ENCODE results near the gene PLXNB2.
A peak's percentile ranks its signal among the peaks of the same experiment; 100 is the strongest.
"Not testable (repeated sequence)": the region's sequence is repeated elsewhere in the genome, so short reads cannot be mapped to it uniquely, and the experiment has no call there.

Gene PLXNB2

DNA sequence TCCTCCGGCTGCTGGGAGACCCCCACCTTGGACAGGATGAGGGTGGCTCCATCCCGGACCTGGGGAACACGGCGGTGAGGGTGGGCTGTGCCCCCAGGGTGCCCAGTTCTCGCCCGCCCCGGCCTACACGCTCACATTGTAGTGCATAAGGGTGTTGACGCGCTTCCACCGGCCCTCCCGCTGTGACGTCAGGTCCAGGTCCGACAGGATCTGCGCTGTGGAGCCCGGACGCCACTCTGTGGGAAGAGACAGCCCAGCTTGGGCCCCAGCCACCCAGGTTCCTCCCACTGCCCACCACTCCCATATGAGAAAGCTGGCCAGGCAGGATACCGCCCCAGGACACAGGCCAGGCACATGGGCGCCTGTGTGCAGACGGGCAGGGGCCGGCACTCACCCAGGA, 29.0 kb downstream of the PLXNB2 start:
- no peak for DNase-seq (ENCODE audit: low spot score)

- DNase-seq (ENCODE audit: low spot score) = no peak
These were observed 29.7 kb downstream of the PLXNB2 start for GRCh38 chr22:50277761-50278160.

GRCh38 chr22:50276143-50276542, 31.3 kb downstream of the PLXNB2 start:
- peak; percentile 73 for DNase-seq (ENCODE audit: low spot score)

- no peak for DNase-seq (ENCODE audit: low spot score)
These were observed 32.0 kb downstream of the PLXNB2 start for GRCh38 chr22:50275181-50276055.

- no peak for DNase-seq (ENCODE audit: low spot score)
These were observed 32.7 kb downstream of the PLXNB2 start for GRCh38 chr22:50274771-50275170.

DNA sequence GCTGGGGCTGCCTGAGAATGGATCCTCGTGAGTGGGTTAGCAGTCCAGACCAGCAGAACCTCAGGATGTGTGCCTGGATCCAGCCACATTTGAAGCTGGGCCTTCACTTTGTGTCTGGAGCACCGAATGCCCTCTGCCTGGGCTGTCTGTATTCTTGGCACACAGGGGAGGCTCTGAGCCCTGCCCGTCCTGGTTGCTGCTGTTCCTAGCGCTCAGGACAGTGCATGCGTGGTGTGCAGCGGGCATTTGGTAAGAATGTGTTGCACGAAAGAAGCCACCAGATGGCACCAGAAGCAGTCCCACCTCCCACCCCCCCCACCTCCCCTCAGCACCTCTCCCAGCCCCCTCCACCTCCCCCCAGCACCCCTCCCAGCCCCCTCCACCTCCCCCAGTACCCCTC, 33.1 kb downstream of the PLXNB2 start:
- DNase-seq (ENCODE audit: low spot score) = peak; percentile 64

- DNase-seq (ENCODE audit: low spot score) = not testable (repeated sequence)
These were observed 33.7 kb downstream of the PLXNB2 start for GRCh38 chr22:50273781-50274180.

- DNase-seq (ENCODE audit: low spot score) = not testable (repeated sequence)
These were observed 34.1 kb downstream of the PLXNB2 start for GRCh38 chr22:50273352-50273751.

DNA sequence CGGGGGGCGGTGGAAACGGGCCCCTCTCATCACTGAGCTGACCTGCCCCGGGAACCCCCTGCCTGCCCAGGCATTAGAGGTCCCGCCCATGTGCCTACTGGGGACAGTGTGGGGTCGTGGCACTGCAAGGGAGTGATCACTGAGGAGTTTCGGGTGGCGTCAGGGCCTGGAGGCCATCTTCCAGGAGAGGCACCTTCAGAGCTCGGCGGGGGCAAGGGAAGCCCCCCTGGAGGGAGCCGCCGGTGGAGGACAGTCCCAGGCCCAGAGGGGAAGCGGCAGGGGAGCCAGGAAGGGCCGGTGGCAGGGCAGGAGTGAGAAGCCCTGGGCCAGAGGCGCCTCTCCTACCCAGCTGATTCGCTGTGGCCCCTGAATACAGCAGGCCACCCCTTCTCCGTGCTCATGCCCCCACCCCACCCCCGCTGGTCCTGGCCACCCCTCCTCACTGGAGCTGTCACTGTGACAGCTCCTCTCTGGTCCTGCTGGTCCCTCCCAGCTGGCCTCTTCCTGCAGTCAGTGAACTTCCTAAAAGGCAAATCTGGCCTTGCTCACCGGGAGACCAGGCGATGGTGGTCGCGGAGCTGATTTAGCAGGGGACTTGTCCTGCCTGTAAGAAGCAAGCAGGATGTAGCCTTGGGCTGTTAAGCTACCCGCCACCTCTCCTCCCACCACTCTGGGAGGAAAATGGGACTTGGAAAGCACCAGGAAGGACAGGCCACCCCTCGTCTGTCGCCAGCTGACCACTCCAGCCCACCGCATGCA, 35.2 kb downstream of the PLXNB2 start:
- no peak for DNase-seq (ENCODE audit: low spot score)

DNA sequence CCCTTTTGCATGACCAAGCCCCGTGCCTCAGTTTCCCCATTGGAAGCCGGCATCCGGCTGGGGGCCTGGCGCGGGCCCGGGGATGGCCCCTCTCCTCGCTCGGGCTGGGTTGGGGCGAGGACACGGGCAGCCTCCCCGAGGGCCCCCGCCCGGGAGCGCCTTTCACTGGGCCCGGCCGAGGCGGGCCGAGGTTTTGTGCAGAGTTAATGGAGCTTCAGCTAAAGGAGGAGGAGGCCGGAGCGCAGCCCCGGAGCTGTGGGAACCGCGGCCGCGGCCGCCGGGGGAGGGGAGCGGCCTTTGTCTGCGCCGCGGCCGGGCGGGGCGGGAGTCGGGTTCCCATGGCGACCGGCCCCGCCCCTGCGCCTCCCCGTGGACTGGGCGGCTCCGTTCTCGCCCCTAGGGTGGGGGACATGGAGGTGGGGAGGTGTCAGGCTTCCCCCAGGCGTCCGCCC, 35.9 kb downstream of the PLXNB2 start:
- DNase-seq (ENCODE audit: low spot score) = no peak

DNA sequence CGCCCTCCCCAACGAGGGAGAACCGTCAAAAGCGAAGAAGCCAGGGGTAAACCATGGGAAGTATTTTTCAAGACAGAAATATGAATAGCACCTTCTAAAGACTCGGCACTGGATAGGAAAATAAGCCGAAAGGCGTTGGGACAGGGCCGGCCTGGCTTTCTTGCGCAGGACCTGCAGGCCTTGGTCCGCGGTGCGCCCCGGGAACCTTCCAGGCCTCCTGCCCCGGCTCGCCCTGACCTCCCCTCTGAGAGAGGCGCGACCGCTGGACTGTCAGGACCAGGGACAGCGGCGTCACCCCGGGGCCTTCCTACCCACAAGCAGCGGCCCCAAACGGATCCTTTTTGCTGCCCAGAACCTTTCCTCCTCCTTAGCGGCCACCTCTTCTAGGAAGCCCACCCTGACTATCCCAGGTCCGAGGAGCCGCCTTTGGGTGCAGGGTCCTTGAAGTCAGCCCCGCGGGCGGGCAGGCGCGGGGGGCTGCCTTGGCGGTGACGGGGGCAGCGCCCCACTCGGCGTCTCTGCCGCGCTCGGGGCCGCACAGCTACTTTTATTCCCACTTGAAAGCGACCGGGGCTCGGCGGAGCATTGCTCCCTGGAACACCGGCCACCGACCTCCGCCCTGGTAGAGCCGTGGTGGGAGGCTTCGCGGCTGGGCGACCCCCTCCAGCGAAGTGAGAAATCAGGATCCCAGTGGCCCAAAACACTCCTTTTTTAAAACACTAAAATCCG, 36.6 kb downstream of the PLXNB2 start:
- no peak for DNase-seq (ENCODE audit: low spot score)

DNA sequence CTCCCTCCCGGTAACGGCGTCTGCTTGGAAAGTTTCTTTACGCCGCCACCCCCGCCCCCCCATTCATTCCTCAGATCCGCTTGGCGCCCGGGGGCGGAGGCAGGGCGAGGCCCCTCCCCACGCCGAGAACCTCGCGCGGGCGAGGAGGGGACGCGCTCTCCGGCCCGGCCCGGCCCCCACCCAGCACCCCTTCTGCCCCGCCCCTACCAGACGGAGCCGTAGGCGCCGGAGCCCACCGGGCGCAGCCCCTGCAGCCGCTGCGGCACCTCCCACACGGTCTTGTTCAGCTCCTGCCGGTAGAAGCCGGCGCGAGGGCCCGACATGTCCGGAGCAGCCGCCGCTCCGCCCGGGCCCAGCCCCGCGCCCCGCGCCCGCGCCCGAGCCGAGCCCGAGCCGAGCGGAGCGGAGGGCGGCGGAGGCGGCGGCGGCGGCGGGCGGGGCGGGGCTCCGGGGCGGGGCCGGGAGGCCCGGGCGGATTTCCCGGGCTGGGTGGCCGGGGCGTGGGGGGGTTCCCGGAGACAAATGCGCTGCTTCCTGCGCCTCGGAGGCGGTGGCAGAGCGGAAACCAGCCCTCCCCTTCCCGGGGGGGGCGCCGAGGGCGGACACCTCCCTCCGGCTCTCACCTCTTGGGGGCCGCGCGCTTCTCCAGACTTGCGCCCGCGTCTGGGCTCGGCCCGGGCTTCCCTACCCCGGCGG, 37.3 kb downstream of the PLXNB2 start, which contains the start of gene MAPK11:
Gene MAPK11, minus strand, starts transcription at position 411 of the 696 bp plus-strand sequence. Its CDS starts 88 bp downstream, at position 323.
- no peak for DNase-seq (ENCODE audit: low spot score)

GRCh38 chr22:50269573-50269969, 37.9 kb downstream of the PLXNB2 start:
- DNase-seq (ENCODE audit: low spot score) = no peak

DNA sequence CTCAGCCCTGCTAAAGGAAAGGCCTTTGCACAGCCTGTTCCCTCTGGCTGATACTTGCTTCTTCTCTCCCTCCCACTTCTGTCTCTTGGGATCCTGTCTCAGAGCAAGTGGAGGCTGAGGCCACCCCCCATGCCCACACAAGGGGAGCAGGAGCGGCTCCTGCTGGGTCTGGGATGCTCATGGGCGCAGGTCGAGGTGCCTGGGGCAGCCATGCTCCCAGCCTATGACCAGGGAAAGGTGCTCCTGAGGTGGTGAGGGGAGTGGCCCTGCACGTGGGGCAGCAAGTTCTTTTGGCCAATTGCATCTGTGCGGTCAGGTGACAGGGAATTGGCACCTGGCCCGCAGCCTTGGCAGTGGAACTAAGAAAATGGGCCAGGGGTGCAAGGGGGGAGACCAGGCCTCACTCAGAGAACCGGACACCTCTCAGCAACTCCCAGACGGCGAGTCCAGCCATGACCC, 38.8 kb downstream of the PLXNB2 start:
- DNase-seq (ENCODE audit: low spot score) = no peak

DNA sequence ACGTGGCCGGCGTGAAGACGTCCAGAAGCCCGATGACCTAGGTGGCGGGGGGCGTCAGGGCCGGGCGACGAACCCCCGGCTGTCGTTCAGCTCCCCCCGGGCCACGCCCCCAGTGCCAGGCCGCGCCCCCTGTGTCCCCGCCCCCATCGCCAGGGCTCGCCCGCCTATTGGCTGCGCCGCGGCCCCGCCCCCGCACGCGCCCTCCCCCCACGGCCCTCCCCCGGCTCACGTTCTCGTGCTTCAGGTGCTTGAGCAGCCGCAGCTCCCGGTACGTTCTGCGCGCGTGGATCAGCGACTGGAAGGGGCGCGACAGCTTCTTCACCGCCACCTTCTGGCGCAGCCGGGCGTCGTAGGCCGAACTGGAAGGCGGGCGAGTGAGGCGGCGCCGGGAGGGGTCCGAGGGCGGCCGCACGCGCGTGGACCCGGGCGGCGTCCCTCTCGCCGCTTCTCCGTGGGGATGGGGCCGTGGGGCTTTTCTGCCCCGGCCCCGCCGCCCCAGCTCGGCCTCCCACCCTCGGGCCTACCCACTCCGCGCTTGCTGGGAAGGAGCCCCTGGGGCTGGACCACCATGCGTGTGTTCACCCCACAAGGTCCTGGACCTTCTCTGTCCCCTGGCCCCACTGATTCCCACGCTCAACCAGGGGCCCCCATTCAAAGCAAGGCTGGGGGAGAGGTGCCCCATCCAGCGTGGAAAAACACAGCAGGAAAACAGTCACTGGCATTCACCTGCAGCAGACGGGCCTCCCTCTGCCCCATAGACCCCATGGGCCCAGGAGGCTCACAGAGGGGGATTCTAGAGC, 39.7 kb downstream of the PLXNB2 start:
- DNase-seq (ENCODE audit: low spot score) = no peak

DNA sequence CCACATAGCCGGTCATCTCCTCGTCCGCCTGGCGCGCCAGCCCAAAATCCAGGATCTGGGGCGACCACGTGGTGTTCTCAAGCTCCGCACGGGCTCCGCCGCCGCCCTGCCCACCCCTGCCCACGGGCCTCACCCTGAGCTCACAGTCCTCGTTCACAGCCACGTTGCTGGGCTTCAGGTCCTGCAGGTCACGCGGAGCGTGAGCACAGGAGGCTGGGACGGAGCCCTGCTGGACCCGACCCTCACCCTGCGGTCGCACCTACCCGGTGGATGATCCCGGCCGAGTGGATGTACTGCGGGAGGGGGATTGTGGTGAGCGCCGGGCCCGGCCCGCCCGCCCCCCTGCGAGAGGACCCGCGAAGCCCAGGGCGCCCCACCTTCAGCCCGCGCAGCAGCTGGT, 40.5 kb downstream of the PLXNB2 start:
- DNase-seq (ENCODE audit: low spot score) = no peak

- no peak for DNase-seq (ENCODE audit: low spot score)
These were observed 42.3 kb downstream of the PLXNB2 start for GRCh38 chr22:50264946-50265669.

- DNase-seq (ENCODE audit: low spot score) = no peak
These were observed 43.2 kb downstream of the PLXNB2 start for GRCh38 chr22:50264104-50264745.

GRCh38 chr22:50262973-50263617, 44.4 kb downstream of the PLXNB2 start:
- no peak for DNase-seq (ENCODE audit: low spot score)

Measured in pons (tissue), 1 donor.